Ovary (tissue), 9 donors: Measurements from ENCODE around the gene ITPKC. TPM values are rescaled to one million over a fixed set of nuclear protein-coding genes. Genes with fewer than 3 reads are reported as not detected.
"Not testable (repeated sequence)": the region's sequence is repeated elsewhere in the genome, so short reads cannot be mapped to it uniquely, and the experiment has no call there.

Source experiments
- DNase-seq, 5 donors: peaks; one replicate each; pipeline ENCODE4 v3.0.0-alpha.2; 2019 to 2020
- H3K27ac ChIP-seq, 2 donors: fragments of 200-600 bp; one replicate each; pipeline versions ENCODE4 v1.5.1 to v1.8.0; 2019 to 2022
- H3K27me3 ChIP-seq: fragments of 200-600 bp; one replicate; pipeline ENCODE4 v1.8.0; 2022
- H3K36me3 ChIP-seq: fragments of 200-600 bp; sonication (generic); one replicate; pipeline ENCODE4 v1.5.1; 2019
- H3K4me1 ChIP-seq: one replicate; pipeline ENCODE4 v1.8.1; 2013; ENCODE audit warnings: mild to moderate bottlenecking, moderate library complexity; ENCODE audit not compliant: insufficient read depth
- H3K4me3 ChIP-seq: fragments of 200-600 bp; sonication (generic); one replicate; pipeline ENCODE4 v1.5.1; 2017
- H3K9me3 ChIP-seq, 2 donors: fragments of 200-600 bp in 1 of 2; sonication (generic) in 1 of 2; one replicate each; pipeline versions ENCODE4 v1.5.1 to v1.8.1; 2013 to 2019; ENCODE audit warnings: mild to moderate bottlenecking in 1 of 2, moderate library complexity in 1 of 2
- CTCF ChIP-seq, 3 donors: fragments of 450-650 bp in 2 of 3; fragments of 200-600 bp in 1 of 3; IDR thresholded peaks; one replicate each; pipeline versions ENCODE4 v1.5.1 to v1.8.0; 2016 to 2022; ENCODE audit warnings: antibody characterized with exemption in 3 of 3, mild to moderate bottlenecking in 1 of 3
- EP300 ChIP-seq: sonication (generic); formaldehyde crosslinking; IDR thresholded peaks from one replicate; pipeline ENCODE4 v1.6.1; 2017; ENCODE audit warnings: antibody characterized with exemption
- POLR2A ChIP-seq: fragments of 450-650 bp; IDR thresholded peaks from one replicate; pipeline ENCODE4 v1.6.1; 2017; ENCODE audit warnings: antibody characterized with exemption, mild to moderate bottlenecking, moderate library complexity
- WGBS, 3 donors: extraction: QIAGEN DNeasy Blood & Tissue Kit in 1 of 3; methylation state at CpG; one replicate each; pipeline versions ENCODE4 v1.1.5 to v1.1.7; 2013 to 2017; 5-methylcytosine and 5-hydroxymethylcytosine counted together
- intact Hi-C, 4 donors: fragments of 100-400 bp; cut with DNase I; formaldehyde crosslinking; loops; one replicate each; pipeline versions ENCODE4 v1.11.0 to v1.15.1; 2022 to 2023
- polyA plus RNA-seq, 2 donors: library from polyadenylated mRNA; stranded (reverse); fragments of 200-250 nt in 1 of 2; fragments of 350-450 nt in 1 of 2; fragmentation: Illumina TruSeq in 1 of 2; extraction: RNeasy Lipid Tissue Mini Kit (QIAGEN cat#74804) in 1 of 2; gene quantifications; one replicate each; pipeline ENCODE4 v1.2.3, GENCODE V29; 2013 to 2014
- total RNA-seq, 7 donors: library from RNA; depleted of rRNA in 2 of 7; stranded (reverse); fragments of >200 nt in 2 of 7; fragmentation: NEBNext Ultra II Directional in 3 of 7; extraction: Animal tissue kit (Norgen Biotek cat#: 25700) in 3 of 7; gene quantifications; one replicate each; pipeline versions ENCODE4 v1.1.0 to v1.2.4, GENCODE V29; 2016 to 2023
- donor health status: DM: no; HTN: no; CAD: no; lungs with moderate emphysema.
- donor health status: DM: no; HTN: no; CAD: no.
- donor health status: Bipolar disorder and iron deficiency.
- donor health status: DM: yes; HTN: yes; CAD: no.
- donor health status: DM: no; HTN: no; CAD: no.
- donor health status: DM: yes; HTN: yes; CAD: no.

Gene ITPKC
- total and polyA plus RNA-seq, 9 donors = 6.5 to 117 (median 19.1) TPM

- TF ChIP-seq POLR2A (no peak), CTCF (IDR thresholded peaks at IDR 0.05) (no peak), EP300 (no peak)
- no peaks in the 10 kb centered on the region for H3K36me3 ChIP-seq
- 88 to 94% (median 89%) methylated on average over 10 of the region's 10 CpGs for WGBS, 3 donors
Measured at GRCh38 chr19:40763963-40764362, 47.1 kb downstream of the ITPKC start.

GRCh38 chr19:40766385-40766784 lies 49.5 kb downstream of the ITPKC start:
- H3K4me3 ChIP-seq, H3K36me3 ChIP-seq, DNase-seq: not testable (repeated sequence)

More at GRCh38 chr19:40763963-40764362, 47.1 kb downstream of the ITPKC start:
- Histone ChIP-seq H3K9me3 (no peaks in the 10 kb centered on the region), H3K4me3 (no peak overlapping the region), H3K4me1 (no peaks in the 10 kb centered on the region), H3K27me3 (no peaks in the 10 kb centered on the region), H3K27ac (no peak overlapping the region)
- intact Hi-C loops = no loop called here
- no peak for DNase-seq

GRCh38 chr19:40768869-40769268 lies 52.0 kb downstream of the ITPKC start:
- H3K27ac ChIP-seq = no peak overlapping the region
- H3K9me3 ChIP-seq = no peaks in the 10 kb centered on the region
- intact Hi-C loops = no loop called here
- TF ChIP-seq EP300 (no peak), CTCF (IDR thresholded peaks at IDR 0.05) (no peak), POLR2A (no peak)
- no peak overlapping the region for H3K4me3 ChIP-seq
- WGBS, 3 donors = 63 to 78% (median 67%) methylated on average over 5 of the region's 5 CpGs
- H3K4me1 ChIP-seq = no peaks in the 10 kb centered on the region
- H3K36me3 ChIP-seq = no peaks in the 10 kb centered on the region
- DNase-seq = no peak
- no peaks in the 10 kb centered on the region for H3K27me3 ChIP-seq

More at GRCh38 chr19:40766385-40766784, 49.5 kb downstream of the ITPKC start:
- H3K4me1 ChIP-seq, H3K27ac ChIP-seq, H3K27me3 ChIP-seq, H3K9me3 ChIP-seq, intact Hi-C loops: not testable (repeated sequence)
- 94 to 95% (median 95%) methylated on average over 13 of the region's 13 CpGs for WGBS, 3 donors

GRCh38 chr19:40771101-40771862 lies 54.4 kb downstream of the ITPKC start:
- 85 to 88% (median 88%) methylated on average over 10 of the region's 10 CpGs for WGBS, 3 donors
- H3K4me3 ChIP-seq, DNase-seq, H3K27ac ChIP-seq, H3K36me3 ChIP-seq, intact Hi-C loops, H3K9me3 ChIP-seq, H3K4me1 ChIP-seq, H3K27me3 ChIP-seq: not testable (repeated sequence)

- 81 to 86% (median 82%) methylated on average over 9 of the region's 9 CpGs for WGBS, 3 donors
- Histone ChIP-seq H3K27ac (no peak within 1 kb of the TSS), H3K4me1 (peaks cover 8% of the 10 kb centered on the region), H3K4me3 (no peak within 1 kb of the TSS), H3K27me3 (no peaks in the 10 kb centered on the region), H3K36me3 (no peaks in the 10 kb centered on the region), H3K9me3 (no peaks in the 10 kb centered on the region)
- intact Hi-C loops = no loop called here
- DNase-seq = no peak
- TF ChIP-seq EP300 = no peak
- TF ChIP-seq POLR2A = no peak
Measured at GRCh38 chr19:40774916-40775631, 58.2 kb downstream of the ITPKC start, which contains the start of gene MIA. TSS of gene MIA (plus strand) at chr19:40775521. CDS start at chr19:40775543, 22 bp downstream.

GRCh38 chr19:40775632-40776022 lies 58.7 kb downstream of the ITPKC start:
- Histone ChIP-seq H3K4me3 (no peak overlapping the region), H3K4me1 (peaks cover 8% of the 10 kb centered on the region), H3K27ac (no peak overlapping the region), H3K36me3 (no peaks in the 10 kb centered on the region), H3K27me3 (no peaks in the 10 kb centered on the region), H3K9me3 (no peaks in the 10 kb centered on the region)
- intact Hi-C loops = no loop called here
- DNase-seq = no peak
- WGBS, 3 donors = 81 to 92% (median 86%) methylated on average over 10 of the region's 10 CpGs
- TF ChIP-seq POLR2A (no peak), CTCF (IDR thresholded peaks at IDR 0.05) (no peak), EP300 (no peak)
